OCI-LY1 (cell line): ENCODE results near the gene GEMIN5.
"Not testable (repeated sequence)": the region's sequence is repeated elsewhere in the genome, so short reads cannot be mapped to it uniquely, and the experiment has no call there.

ENCODE experiments used
- H2AFZ ChIP-seq: fragments of 200-600 bp; sonication (generic), shearing (Covaris generic); 2 replicates; pipeline ENCODE4 v1.6.0; 2014; ENCODE audit warnings: antibody characterized with exemption, mild to moderate bottlenecking, low read length
- H3F3A ChIP-seq: fragments of 200-600 bp; sonication (generic), shearing (Covaris generic); 2 replicates; pipeline ENCODE4 v1.6.0; 2014; ENCODE audit warnings: mild to moderate bottlenecking, antibody characterized with exemption, low read length, moderate library complexity; ENCODE audit not compliant: insufficient read depth
- H3K27ac ChIP-seq: fragments of 200-600 bp; sonication (generic); 2 replicates; pipeline ENCODE4 v1.5.1; 2014; ENCODE audit warnings: low read length, mixed run types, mild to moderate bottlenecking, low read depth; ENCODE audit not compliant: poor library complexity, severe bottlenecking
- H3K27me3 ChIP-seq: fragments of 200-600 bp; sonication (generic); 2 replicates; pipeline ENCODE4 v1.6.0; 2014; ENCODE audit warnings: antibody characterized with exemption, mild to moderate bottlenecking, low read length, moderate library complexity; ENCODE audit not compliant: insufficient read depth
- H3K36me3 ChIP-seq: fragments of 200-600 bp; sonication (generic); 2 replicates; pipeline ENCODE4 v1.6.1; 2014; ENCODE audit warnings: mild to moderate bottlenecking, antibody characterized with exemption, low read length, moderate library complexity, mixed read lengths; ENCODE audit not compliant: insufficient read depth
- H3K4me1 ChIP-seq: fragments of 200-600 bp; sonication (generic); 2 replicates; pipeline ENCODE4 v1.5.1; 2014; ENCODE audit warnings: mild to moderate bottlenecking, low read length, moderate library complexity; ENCODE audit not compliant: insufficient read depth, severe bottlenecking
- H3K4me2 ChIP-seq: fragments of 200-600 bp; sonication (generic), shearing (Covaris generic); 2 replicates; pipeline ENCODE4 v1.6.1; 2014; ENCODE audit warnings: low read length
- H3K4me3 ChIP-seq: fragments of 200-600 bp; sonication (generic); 2 replicates; pipeline ENCODE4 v1.5.1; 2014; ENCODE audit warnings: low read length, low read depth, mild to moderate bottlenecking, mixed read lengths; ENCODE audit not compliant: poor library complexity, severe bottlenecking
- H3K79me2 ChIP-seq: fragments of 200-600 bp; shearing (Covaris generic); 2 replicates; pipeline ENCODE4 v1.6.1; 2016; ENCODE audit warnings: mixed run types, low read length, mixed read lengths; ENCODE audit not compliant: insufficient read depth
- H3K9ac ChIP-seq: fragments of 200-600 bp; sonication (generic), shearing (Covaris generic); 2 replicates; pipeline ENCODE4 v1.6.1; 2014; ENCODE audit warnings: mild to moderate bottlenecking, low read length, mixed read lengths
- H3K9me2 ChIP-seq: fragments of 200-600 bp; sonication (generic), shearing (Covaris generic); 2 replicates; pipeline ENCODE4 v1.6.1; 2014; ENCODE audit warnings: low read depth, mild to moderate bottlenecking, low read length, mixed read lengths
- H3K9me3 ChIP-seq: fragments of 200-600 bp; shearing (Covaris generic); 2 replicates; pipeline ENCODE4 v1.6.1; 2014; ENCODE audit warnings: low read length, mixed read lengths
- H4K20me1 ChIP-seq: fragments of 200-600 bp; sonication (generic), shearing (Covaris generic); 2 replicates; pipeline ENCODE4 v1.6.0; 2016; ENCODE audit warnings: mild to moderate bottlenecking, low read length; ENCODE audit not compliant: insufficient read depth
- CTCF ChIP-seq: fragments of 200-600 bp; sonication (generic), shearing (Covaris generic); IDR thresholded peaks from 2 replicates; pipeline ENCODE4 v1.5.1; 2017; ENCODE audit warnings: mild to moderate bottlenecking, antibody characterized with exemption, low read length, moderate library complexity, mixed read lengths
- EZH2 ChIP-seq: fragments of 200-600 bp; sonication (generic), shearing (Covaris generic); IDR thresholded peaks from 2 replicates; pipeline ENCODE4 v1.8.0; 2017; ENCODE audit warnings: borderline replicate concordance, mixed run types, mild to moderate bottlenecking, antibody characterized with exemption, low read length, moderate library complexity, mixed read lengths

Gene GEMIN5

GRCh38 chr5:154916874-154917273, 21.1 kb downstream of the GEMIN5 start:
- no peaks in the 10 kb centered on the region for H3K9me3 ChIP-seq
- H3K36me3 ChIP-seq = peaks cover 82% of the 10 kb centered on the region
- H3K9me2 ChIP-seq = no peaks in the 10 kb centered on the region
- no peak overlapping the region for H3K9ac ChIP-seq
- H3K4me2 ChIP-seq = no peak overlapping the region
- no peak for TF ChIP-seq CTCF
- TF ChIP-seq EZH2 = no peak
- no peaks in the 10 kb centered on the region for H3F3A ChIP-seq
- H3K4me3 ChIP-seq = no peak overlapping the region
- no peaks in the 10 kb centered on the region for H3K4me1 ChIP-seq
- no peaks in the 10 kb centered on the region for H3K79me2 ChIP-seq
- H2AFZ ChIP-seq = no peak overlapping the region
- no peak overlapping the region for H3K27ac ChIP-seq
- H4K20me1 ChIP-seq = no peaks in the 10 kb centered on the region
- H3K27me3 ChIP-seq = no peaks in the 10 kb centered on the region

- not testable (repeated sequence) for H3K4me1 ChIP-seq, H3K9me3 ChIP-seq
Measured at GRCh38 chr5:154905601-154906000, 32.4 kb downstream of the GEMIN5 start.

GRCh38 chr5:154901913-154902312, 36.1 kb downstream of the GEMIN5 start:
- H3K27ac ChIP-seq = no peak overlapping the region
- no peaks in the 10 kb centered on the region for H4K20me1 ChIP-seq
- H3K4me1 ChIP-seq = no peaks in the 10 kb centered on the region
- no peaks in the 10 kb centered on the region for H3K9me2 ChIP-seq
- no peak overlapping the region for H3K4me2 ChIP-seq
- no peak overlapping the region for H2AFZ ChIP-seq
- no peak overlapping the region for H3K4me3 ChIP-seq
- H3K9me3 ChIP-seq = no peaks in the 10 kb centered on the region
- TF ChIP-seq CTCF = no peak
- TF ChIP-seq EZH2 = no peak
- no peaks in the 10 kb centered on the region for H3F3A ChIP-seq
- no peak overlapping the region for H3K9ac ChIP-seq
- peaks cover 92% of the 10 kb centered on the region for H3K36me3 ChIP-seq
- H3K27me3 ChIP-seq = no peaks in the 10 kb centered on the region
- H3K79me2 ChIP-seq = no peaks in the 10 kb centered on the region

More at GRCh38 chr5:154905601-154906000, 32.4 kb downstream of the GEMIN5 start:
- not testable (repeated sequence) for H3K27me3 ChIP-seq, H3K4me3 ChIP-seq, H3K4me2 ChIP-seq, H3K9me2 ChIP-seq, H2AFZ ChIP-seq, H3K27ac ChIP-seq, H3K79me2 ChIP-seq, H3F3A ChIP-seq, H4K20me1 ChIP-seq, H3K9ac ChIP-seq
- H3K36me3 ChIP-seq = peaks cover 79% of the 10 kb centered on the region

DNA sequence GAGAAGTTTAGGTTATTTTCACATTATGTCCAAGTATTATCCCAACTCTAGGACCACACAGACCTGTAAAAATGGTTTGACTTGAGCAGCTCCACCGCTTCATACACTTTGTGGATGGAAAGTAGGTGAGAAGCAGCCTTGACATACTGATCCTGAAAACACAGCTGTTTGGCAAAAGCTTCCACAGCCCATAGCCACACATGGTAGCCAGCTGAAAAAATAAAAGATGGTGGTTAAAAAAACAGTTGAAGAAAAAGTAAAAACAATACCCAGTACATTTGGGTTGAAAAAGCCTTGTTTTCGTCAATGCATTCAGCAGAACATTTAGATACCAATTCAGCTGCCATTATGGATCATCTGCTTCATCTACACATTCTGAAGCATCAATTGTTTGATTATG, 36.7 kb downstream of the GEMIN5 start:
- no peaks in the 10 kb centered on the region for H4K20me1 ChIP-seq
- H2AFZ ChIP-seq = no peak overlapping the region
- TF ChIP-seq EZH2 (no peak), CTCF (no peak)
- H3K9me2 ChIP-seq = no peaks in the 10 kb centered on the region
- H3K9me3 ChIP-seq = no peaks in the 10 kb centered on the region
- no peak overlapping the region for H3K9ac ChIP-seq
- H3F3A ChIP-seq = no peaks in the 10 kb centered on the region
- no peaks in the 10 kb centered on the region for H3K27me3 ChIP-seq
- no peak overlapping the region for H3K4me2 ChIP-seq
- peaks cover 92% of the 10 kb centered on the region for H3K36me3 ChIP-seq
- H3K4me3 ChIP-seq = no peak overlapping the region
- H3K79me2 ChIP-seq = no peaks in the 10 kb centered on the region
- H3K4me1 ChIP-seq = no peaks in the 10 kb centered on the region
- no peak overlapping the region for H3K27ac ChIP-seq
